A549 (cell line): ENCODE results near the gene ZBTB38.

Experiments
- EHF ChIP-seq: fragments of 250-450 bp; sonication (Bioruptor Pico); IDR thresholded peaks from 2 replicates; pipeline ENCODE4 v1.5.0; 2020; ENCODE audit warnings: mild to moderate bottlenecking
- FOXS1 ChIP-seq: fragments of 250-450 bp; sonication (Bioruptor Pico); IDR thresholded peaks from 2 replicates; pipeline ENCODE4 v1.5.0; 2020; ENCODE audit warnings: mild to moderate bottlenecking, moderate library complexity
- POLR2A ChIP-seq: IDR thresholded peaks from 2 replicates; pipeline ENCODE4 v1.6.1; 2012; ENCODE audit warnings: mild to moderate bottlenecking, low read length
- RFX5 ChIP-seq: fragments of 450-650 bp; IDR thresholded peaks from 2 replicates; pipeline ENCODE4 v1.7.1; 2014; ENCODE audit warnings: antibody characterized with exemption, mild to moderate bottlenecking, moderate library complexity
- TF ChIP-seq, protein P1 (sequence below): fragments of >200 bp; sonication (Bioruptor Twin); formaldehyde crosslinking; IDR thresholded peaks from 3 replicates; pipeline ENCODE4 v1.5.1; 2016

DNA sequence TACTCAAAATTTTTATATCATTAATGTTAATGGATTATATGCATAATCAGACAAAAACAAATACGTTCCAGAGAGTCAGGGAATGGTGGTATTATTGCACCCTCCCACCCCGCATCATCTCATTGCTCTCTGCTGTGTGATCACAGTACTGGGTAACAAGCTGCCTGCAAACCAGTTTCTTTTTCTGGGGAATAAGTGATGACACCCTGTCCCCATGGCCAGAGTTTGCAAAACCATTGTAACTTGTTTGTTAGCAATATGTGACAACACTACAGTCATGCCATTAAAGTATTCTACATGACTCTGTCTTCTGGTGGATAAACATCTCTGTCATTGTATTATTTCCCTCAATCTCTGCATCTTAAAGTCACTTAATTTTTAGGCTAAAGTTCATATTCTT, 39.5 kb downstream of the ZBTB38 start:
- no peak for TF ChIP-seq FOXS1
- TF ChIP-seq, protein P1, sequence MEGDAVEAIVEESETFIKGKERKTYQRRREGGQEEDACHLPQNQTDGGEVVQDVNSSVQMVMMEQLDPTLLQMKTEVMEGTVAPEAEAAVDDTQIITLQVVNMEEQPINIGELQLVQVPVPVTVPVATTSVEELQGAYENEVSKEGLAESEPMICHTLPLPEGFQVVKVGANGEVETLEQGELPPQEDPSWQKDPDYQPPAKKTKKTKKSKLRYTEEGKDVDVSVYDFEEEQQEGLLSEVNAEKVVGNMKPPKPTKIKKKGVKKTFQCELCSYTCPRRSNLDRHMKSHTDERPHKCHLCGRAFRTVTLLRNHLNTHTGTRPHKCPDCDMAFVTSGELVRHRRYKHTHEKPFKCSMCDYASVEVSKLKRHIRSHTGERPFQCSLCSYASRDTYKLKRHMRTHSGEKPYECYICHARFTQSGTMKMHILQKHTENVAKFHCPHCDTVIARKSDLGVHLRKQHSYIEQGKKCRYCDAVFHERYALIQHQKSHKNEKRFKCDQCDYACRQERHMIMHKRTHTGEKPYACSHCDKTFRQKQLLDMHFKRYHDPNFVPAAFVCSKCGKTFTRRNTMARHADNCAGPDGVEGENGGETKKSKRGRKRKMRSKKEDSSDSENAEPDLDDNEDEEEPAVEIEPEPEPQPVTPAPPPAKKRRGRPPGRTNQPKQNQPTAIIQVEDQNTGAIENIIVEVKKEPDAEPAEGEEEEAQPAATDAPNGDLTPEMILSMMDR, result no peak
- TF ChIP-seq EHF (CRISPR knock-in tag), result no peak
- TF ChIP-seq RFX5, result no peak
- no peak for TF ChIP-seq POLR2A
